HG02885 (cell line): ENCODE measurements around the gene EOMES.

Experiments
- ATAC-seq: cut with Tn5 transposase; IDR thresholded peaks from one replicate; pipeline ENCODE4 v1.9.1; 2021; ENCODE audit warnings: mild to moderate bottlenecking; ENCODE audit not compliant: unreplicated experiment, poor library complexity

The EOMES gene

DNA sequence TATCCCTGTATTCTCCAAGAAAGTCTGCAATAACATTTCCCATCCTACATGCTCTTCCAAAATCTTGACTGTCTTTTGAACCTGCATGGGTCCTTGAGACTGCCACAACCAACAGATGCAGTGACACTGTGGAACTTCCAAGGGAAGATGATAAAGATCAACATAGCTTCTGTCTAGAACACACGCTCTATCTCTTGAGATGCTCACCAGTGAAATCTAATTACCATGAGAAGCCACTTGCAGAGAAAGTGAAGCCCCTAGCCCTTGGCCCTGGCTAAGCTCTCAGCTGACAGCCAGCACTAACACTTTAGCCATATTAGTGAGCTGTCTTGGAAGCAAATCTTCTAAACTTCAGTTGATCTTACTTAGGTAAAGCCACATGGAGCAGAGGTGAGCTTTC lies 36.6 kb downstream of the EOMES start:
- ATAC-seq: no peak

- ATAC-seq: no peak
Observed at GRCh38 chr3:27684302-27684701, 37.8 kb downstream of the EOMES start.

DNA sequence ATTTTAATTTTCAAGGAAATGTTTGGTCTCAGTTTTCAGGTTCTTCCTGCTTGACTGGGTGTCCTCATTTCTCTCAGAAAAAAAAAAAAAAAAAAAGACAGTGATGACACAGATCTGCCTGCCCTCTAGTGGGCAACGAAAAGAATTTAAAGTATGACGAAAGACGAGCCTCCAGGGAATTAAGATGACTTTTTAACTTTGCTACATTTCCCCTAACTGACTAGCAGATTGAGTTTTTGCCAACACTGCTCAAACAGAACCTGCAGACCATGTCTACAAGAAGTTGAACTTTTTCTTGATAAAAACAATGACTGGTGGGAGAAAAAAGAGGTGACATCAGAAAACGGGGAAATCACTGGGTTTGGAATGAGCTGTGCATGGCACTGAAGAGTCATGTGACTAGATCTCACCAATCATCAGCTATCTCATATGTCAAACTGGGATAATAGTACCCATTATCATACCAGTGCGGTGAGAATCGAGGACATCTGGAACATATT lies 40.8 kb downstream of the EOMES start:
- ATAC-seq: peak; percentile 75

DNA sequence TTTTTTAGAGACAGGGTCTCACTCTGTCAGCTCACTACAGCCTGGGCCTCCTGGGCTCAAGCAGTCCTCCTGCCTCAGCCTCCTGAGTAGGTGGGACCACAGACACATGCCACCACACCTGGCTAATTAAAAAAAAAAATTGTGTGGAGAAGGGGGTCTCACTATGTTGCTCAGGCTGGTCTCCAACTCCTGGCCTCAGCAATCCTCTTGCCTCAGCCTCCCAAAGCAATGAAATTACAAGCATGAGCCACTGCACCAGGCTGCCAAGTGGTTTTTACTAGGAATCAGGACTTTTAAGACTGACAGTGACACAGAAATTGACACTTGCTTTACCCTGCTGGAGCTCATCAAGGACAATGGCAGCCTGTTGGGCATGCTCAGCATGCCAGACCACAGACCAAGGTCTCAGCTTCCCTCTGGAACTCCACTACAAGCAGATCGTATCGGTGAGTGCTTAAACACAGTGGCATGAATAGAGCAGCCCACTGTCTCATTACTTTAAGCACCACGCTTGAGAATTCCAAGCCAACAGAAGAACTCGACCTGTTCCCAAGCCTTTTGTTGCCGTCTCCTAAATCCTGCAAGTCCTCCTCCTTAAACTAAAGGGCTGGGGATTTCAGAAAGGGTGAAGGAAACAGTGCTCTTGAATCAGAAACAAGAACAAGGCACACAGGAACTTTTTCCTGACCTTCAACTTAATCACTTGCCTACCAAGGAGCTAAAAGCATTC lies 41.4 kb downstream of the EOMES start:
- ATAC-seq: peak; percentile 12

GRCh38 chr3:27679691-27680090 lies 42.4 kb downstream of the EOMES start:
- no peak for ATAC-seq

- no peak for ATAC-seq
Observed at GRCh38 chr3:27678234-27678633, 43.9 kb downstream of the EOMES start.

DNA sequence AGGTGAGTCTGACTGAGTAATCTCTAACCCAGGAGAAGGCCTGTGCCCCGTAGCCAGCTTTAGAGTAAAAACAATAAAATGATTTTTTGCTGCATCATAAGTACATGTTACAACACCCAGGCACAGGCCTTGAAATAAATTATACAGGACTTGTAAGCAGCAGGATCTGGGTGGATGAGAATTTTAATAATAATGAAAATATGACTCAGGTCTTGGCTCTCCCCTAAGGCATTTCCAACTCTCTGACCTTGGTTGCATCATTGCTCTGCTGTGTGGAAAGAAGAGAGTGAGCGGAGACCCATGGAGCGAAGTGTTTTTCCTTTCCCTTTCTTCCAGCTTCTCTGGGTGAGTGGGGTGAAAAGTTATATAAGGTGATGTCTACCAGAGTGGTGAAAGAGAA lies 44.6 kb downstream of the EOMES start:
- no peak for ATAC-seq

GRCh38 chr3:27675287-27675686 lies 46.8 kb downstream of the EOMES start:
- no peak for ATAC-seq

- ATAC-seq: no peak
Observed at GRCh38 chr3:27673701-27674100, 48.4 kb downstream of the EOMES start.

GRCh38 chr3:27671101-27671500 lies 51.0 kb downstream of the EOMES start:
- ATAC-seq: no peak

DNA sequence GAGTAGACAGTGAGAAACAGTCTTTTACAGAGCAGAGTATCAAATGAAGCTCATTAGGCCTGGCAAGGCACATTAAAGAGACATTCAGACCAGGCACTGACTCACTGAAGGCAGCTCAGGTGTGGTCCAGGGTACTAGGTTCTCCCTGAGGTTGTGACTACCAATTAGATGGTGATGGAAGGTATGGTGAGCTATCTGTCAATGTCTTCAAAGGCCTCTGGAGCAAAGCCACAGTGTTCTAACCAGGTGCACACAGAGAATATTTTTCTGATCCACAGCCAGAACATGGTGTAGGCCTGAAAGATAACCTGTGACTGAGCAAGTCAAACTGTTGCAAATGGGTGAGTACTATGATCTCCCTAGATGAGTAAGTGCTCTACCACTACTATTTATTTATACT lies 51.5 kb downstream of the EOMES start:
- ATAC-seq: no peak

GRCh38 chr3:27669591-27669990 lies 52.5 kb downstream of the EOMES start:
- peak; percentile 63 for ATAC-seq

DNA sequence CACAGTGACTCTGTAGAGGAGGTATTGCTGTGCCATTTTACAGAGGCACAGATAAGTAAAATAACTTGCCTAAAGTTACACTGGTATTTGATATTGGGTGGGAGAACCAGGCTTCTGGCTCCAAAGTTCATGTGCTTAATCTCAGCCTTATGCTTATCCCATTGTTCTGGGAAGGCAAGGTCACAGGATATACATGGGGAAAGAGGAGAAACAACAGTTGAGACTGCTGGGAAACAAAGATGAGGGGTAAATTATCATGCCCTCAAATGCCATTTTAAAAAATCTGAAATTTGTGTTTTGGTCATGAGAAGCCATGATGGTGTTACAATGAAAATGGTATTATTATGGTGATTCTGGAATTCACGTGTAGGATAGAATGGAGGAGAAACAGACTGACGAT lies 54.4 kb downstream of the EOMES start:
- ATAC-seq: no peak

DNA sequence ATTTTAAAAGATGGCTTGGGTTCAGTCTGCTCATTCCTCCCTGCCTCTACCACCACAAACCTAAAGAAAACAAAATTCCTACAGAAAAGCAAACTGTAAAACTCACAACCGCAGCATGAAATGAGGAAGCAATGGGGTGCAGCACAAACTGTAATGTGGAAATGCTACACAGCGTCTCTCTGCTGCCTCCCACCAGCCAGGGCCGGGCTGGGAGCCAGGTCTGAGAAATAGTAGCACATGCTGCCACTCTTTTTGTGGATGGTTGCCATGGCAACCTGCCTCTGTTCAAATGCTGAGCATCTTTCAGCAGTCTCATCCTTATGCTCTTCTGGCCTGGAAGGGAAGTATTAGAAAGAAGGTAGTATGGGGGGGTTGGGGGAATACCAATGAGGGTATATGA lies 55.4 kb downstream of the EOMES start:
- peak; percentile 37 for ATAC-seq

DNA sequence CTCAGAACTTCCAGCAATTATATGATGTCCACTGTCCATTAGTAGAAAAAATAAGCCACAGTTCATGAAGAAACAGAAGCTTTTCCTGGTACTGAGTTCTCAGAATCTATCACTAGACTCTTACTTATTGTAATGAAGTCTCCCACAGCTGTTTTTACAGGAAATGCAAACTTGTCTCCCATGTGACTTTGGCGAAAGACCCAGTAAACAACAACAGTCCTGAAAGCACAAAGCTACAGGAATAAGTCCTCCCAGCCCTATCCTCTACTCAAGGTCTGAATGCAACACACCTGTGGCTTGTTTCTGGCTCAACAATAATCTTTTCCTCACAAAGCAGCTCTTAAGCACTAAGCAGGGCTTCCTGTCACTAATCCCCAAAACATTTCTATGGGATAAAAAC lies 55.9 kb downstream of the EOMES start:
- ATAC-seq: peak; percentile 51
